Measurements from ENCODE around the gene HEG1.
A peak's percentile ranks its signal among the peaks of the same experiment; 100 is the strongest.

Gene HEG1

DNA sequence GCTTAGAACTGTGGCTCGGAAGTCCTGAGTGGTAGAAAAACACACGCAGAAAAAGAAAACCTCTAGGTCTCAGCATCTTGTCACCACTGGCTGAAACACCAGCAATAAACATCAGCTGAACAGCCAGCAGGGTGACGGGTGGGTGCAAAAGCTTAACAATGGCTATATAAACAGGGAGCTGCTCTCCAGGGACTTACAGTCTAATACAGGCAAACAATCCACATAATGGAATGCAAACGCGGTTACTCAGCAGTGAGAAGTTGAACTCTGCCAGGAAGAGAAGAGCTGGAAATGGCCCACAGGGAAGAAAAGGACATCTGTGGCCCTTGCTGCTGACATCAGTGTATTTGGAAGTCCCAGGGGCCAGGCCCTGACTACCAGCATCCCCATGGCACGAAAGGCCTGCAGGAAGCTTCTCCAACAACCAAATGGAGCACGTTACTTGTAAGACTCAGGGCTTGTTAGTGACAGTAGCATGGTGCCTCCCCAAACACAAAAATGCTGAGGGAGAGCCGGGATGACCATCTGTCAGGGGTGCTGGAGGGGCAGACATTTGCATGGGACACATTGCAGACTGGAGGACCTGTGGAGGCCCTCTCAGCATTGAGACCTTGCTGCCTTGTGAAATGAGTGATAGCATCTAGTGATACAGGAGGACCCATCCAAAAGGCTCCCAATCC, 3.0 kb downstream of the HEG1 start:
- TF ChIP-seq, protein P1, sequence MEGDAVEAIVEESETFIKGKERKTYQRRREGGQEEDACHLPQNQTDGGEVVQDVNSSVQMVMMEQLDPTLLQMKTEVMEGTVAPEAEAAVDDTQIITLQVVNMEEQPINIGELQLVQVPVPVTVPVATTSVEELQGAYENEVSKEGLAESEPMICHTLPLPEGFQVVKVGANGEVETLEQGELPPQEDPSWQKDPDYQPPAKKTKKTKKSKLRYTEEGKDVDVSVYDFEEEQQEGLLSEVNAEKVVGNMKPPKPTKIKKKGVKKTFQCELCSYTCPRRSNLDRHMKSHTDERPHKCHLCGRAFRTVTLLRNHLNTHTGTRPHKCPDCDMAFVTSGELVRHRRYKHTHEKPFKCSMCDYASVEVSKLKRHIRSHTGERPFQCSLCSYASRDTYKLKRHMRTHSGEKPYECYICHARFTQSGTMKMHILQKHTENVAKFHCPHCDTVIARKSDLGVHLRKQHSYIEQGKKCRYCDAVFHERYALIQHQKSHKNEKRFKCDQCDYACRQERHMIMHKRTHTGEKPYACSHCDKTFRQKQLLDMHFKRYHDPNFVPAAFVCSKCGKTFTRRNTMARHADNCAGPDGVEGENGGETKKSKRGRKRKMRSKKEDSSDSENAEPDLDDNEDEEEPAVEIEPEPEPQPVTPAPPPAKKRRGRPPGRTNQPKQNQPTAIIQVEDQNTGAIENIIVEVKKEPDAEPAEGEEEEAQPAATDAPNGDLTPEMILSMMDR (IDR thresholded peaks at IDR 0.05; ENCODE audit: low read depth, low read length): no peak
- DNase-seq (ENCODE audit: extremely low read depth, low read depth): peak; percentile 62

DNA sequence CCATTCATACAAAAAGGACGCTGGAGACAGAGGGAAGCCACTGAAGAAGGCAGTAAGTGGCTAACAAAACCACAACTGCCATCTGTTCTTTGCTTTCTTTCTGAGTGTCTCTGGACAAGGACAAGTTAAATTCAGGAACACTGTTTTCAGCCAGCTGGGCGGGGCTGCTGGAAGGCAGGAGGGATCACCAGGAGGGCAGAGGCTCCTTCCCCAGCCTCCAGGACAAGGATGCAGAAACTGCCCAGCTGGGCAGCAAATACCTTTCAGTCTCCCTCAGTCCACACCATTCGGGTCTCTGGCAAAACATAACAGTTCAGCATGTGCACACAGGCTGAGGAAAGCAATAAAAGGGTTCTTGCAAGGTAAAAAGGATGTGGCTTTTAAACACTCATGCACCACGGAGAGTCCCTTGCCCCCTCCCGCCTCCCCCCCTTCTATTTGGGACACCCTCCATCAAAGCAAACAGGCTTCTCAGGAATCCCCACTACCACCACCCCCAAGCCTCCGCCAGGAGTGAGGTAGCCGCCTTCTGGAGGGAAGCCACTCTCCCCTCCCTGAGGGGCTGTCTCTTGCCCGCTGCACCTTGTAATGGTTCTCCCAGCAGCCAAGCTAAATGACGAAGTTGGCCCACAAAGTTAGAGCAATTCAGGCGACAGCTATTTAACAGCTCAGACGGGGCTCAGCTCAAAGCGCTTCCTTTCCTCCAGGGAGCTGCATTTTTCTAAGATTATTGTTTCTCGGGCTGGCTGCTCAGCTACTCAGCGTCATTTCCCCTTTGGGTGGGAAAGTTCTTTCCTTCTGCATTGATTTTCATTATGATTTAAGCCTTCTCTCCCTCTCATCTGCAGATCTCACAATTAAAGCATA, 3.8 kb downstream of the HEG1 start:
- TF ChIP-seq, protein P1 (IDR thresholded peaks at IDR 0.05; ENCODE audit: low read depth, low read length): no peak
- peak; percentile 29 for DNase-seq (ENCODE audit: extremely low read depth, low read depth)

DNA sequence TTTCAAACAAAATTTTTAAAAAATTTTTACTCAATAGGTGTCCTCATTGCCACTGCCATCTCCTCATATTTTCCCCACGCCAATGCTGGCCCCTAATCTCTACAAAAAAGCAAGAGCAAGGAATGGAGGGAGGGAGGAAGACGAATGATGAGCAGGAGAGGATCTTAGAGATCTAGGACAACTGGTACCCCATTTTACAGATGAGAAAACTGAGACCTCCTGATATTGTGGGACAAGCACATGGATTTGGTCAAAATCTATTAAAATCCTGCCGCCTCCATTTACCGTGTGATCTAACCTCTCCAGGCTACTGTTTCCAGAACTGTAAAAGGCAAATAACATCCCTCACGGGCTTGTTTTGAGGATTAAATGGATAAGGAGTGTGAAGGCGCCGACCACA, 4.6 kb downstream of the HEG1 start:
- TF ChIP-seq, protein P1 (IDR thresholded peaks at IDR 0.05; ENCODE audit: low read depth, low read length): no peak
- DNase-seq (ENCODE audit: extremely low read depth, low read depth): no peak

DNA sequence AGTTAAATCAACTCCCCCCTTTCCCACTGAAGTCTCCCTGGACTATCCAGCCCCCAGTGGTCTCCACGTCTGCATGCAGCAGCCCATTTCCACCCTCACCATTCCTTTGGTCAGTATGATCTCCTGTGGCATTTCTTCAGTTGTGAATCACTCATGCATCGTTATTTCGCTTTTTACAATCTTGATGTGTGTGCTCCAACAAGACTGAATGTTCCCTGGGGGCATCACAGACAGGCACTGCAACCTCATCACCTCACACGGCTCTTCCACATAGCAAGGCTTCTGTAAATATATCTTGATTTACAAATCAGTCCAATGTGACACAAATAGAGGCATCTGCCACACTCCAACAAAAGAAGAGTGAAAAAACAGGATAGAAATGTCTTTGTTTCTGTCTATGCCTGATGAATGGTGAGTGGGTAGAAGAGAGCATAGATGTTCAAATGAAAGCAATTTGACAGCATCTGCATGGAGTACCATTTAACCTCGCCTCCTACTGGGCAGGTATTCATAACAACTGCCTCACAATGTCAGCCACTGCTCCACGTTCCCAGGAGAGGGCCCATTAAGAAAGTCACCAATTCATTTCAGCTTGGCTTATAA, 5.2 kb downstream of the HEG1 start:
- DNase-seq (ENCODE audit: extremely low read depth, low read depth): no peak
- TF ChIP-seq, protein P1 (IDR thresholded peaks at IDR 0.05; ENCODE audit: low read depth, low read length): no peak

DNA sequence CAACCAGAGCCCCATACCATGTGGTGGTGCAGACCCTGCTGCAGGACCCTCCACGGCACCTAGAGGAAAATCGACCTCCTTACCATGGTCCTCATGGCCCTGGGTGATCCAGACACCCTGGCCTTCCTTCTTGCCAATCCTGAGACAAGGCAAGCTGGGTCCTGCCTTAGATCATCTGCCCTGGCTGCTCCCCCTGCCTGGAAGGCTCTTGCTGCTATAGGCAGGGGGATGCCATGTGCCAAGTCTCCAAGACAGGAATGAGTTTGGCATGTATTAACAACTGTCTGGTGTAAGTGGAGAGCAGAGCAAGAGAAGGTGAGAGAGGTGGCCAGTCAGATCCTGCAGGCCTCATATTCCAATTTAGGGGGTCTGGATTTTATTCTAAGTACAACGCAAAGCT, 7.5 kb downstream of the HEG1 start:
- no peak for DNase-seq (ENCODE audit: extremely low read depth, low read depth)
- TF ChIP-seq, protein P1 (IDR thresholded peaks at IDR 0.05; ENCODE audit: low read depth, low read length): no peak

DNA sequence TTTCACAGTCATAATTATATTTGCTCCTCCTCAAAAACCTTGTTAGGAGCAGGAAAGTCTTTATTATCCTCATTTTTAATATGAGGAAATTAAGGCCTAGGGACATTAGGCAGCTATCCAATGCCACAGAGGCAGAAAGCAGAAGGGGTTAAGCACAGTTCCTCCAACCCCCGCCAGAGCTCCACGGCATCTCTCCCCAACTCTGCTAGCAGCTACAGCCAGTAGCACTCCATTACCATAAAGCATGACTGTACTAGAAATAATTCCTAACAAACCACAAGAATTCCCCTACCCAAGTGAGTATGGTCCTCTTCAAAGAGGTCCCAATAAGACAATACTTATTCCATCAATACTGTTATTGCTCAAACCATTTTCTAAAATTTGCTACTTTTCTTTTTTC, 9.8 kb downstream of the HEG1 start:
- peak; percentile 37 for DNase-seq (ENCODE audit: extremely low read depth, low read depth)
- TF ChIP-seq, protein P1 (IDR thresholded peaks at IDR 0.05; ENCODE audit: low read depth, low read length): peak; percentile 40

DNA sequence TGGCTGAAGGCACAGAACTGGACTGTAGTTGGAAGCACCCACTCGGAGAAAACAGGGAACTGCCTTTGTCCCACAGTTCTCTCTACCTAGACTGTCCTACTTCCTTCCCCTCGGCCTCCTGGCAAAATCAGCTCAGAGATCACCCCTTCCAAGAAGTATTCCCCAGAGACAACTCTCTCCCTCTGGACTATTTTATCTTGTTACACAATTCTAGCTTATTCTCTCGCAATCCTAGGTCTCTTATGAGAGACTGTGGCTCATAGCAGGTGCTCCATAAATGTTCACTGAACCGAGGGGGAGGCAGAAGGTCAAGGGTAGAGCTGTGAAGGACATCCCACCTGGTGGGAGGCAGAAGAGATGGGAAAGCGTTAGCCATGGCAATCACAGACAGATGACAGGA, 10.6 kb downstream of the HEG1 start:
- no peak for DNase-seq (ENCODE audit: extremely low read depth, low read depth)
- TF ChIP-seq, protein P1 (IDR thresholded peaks at IDR 0.05; ENCODE audit: low read depth, low read length): no peak
